ENCODE measurements around the gene ELK4. TPM values are rescaled to one million over a fixed set of nuclear protein-coding genes. Genes with fewer than 3 reads are reported as not detected.

ELK4 gene
- polyA plus RNA-seq, 2 of the 4 experiments (the other 2 are of a cell fraction): 5.8 to 11.9 TPM

GRCh38 chr1:205576011-205576410, 55.8 kb downstream of the ELK4 start (continued):
- TF ChIP-seq CBX2 (IDR thresholded peaks at IDR 0.05; ENCODE audit: borderline replicate concordance, low read depth) (no peak), SREBF2 (IDR thresholded peaks at IDR 0.05) (no peak), HDAC2 (IDR thresholded peaks at IDR 0.05) (no peak), ZFP36 (IDR thresholded peaks at IDR 0.05; ENCODE audit: borderline replicate concordance, partially characterized antibody) (no peak), MAFK (IDR thresholded peaks at IDR 0.05; ENCODE audit: partially characterized antibody) (no peak), HOXB13 (CRISPR knock-in tag; IDR thresholded peaks at IDR 0.05; ENCODE audit: low read depth) (no peak)

GRCh38 chr1:205575294-205575885, 56.4 kb downstream of the ELK4 start:
- FAIRE-seq (no peak), ATAC-seq (no peak), DNase-seq (ENCODE audit: low read depth in 1 of 2, low spot score in 1 of 2) (no peak)
- no peaks in the 10 kb centered on the region for H3K4me1 ChIP-seq
- H3K9me3 ChIP-seq: no peaks in the 10 kb centered on the region
- TF ChIP-seq HOXB5 (CRISPR knock-in tag; IDR thresholded peaks at IDR 0.05) (no peak), JUN (IDR thresholded peaks at IDR 0.05) (no peak), ZSCAN20 (CRISPR knock-in tag; IDR thresholded peaks at IDR 0.05) (no peak), FOSB (CRISPR knock-in tag; IDR thresholded peaks at IDR 0.05) (no peak), SREBF2 (IDR thresholded peaks at IDR 0.05) (no peak), RFX5 (IDR thresholded peaks at IDR 0.05) (no peak), HDAC2 (IDR thresholded peaks at IDR 0.05) (no peak)
- no peak overlapping the region for H3K4me3 ChIP-seq
- CTCF ChIA-PET: interaction anchor here (1.0 to 3.0 kb wide), 7 partner anchors 13 to 179 kb away, joined by 3 to 14 read pairs (median 4); no protein-coding TSS in a partner anchor
- WGBS (ENCODE audit: missing lambda C conversion rate): 11% methylated on average over 1 of the region's 1 CpG
- no peak overlapping the region for H3K27ac ChIP-seq
- no peak overlapping the region for H3K4me2 ChIP-seq
- POLR2A ChIA-PET: no interaction called here

DNA sequence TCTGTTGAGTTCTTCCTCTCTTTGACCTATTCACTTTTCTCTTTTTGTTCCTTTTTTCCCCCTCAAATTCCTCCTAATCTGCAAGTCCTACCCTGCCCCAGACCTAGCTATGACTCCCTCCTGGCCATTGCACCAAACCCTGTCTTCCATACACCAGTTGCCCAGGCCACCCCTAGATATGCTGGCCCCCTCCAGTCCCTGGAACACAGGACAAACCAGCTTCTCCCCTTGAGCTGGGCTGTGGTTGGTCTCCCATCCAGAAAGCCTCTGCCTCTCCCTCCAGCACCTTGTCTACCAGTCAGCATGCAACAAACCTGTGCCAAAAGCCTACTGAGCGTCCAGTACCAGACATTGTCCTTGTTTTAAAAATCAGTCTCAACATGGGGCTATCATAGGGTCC, 59.4 kb downstream of the ELK4 start:
- CTCF ChIA-PET: interaction anchor here (0.9 to 4.1 kb wide), 6 partner anchors 9 to 175 kb away, joined by 3 to 31 read pairs (median 8); no protein-coding TSS in a partner anchor
- WGBS (ENCODE audit: missing lambda C conversion rate): 60% methylated on average over 1 of the region's 1 CpG
- Histone ChIP-seq H3K4me3 (no peak overlapping the region), H3K9me3 (no peaks in the 10 kb centered on the region), H3K4me1 (peaks cover 5% of the 10 kb centered on the region; the same call in 1 of the 3 replicates), H3K4me2 (no peak overlapping the region), H3K27ac (no peak overlapping the region)
- FAIRE-seq: no peak
- DNase-seq (ENCODE audit: low read depth in 1 of 2, low spot score in 1 of 2): no peak
- ATAC-seq: no peak
- no peak for TF ChIP-seq RNF2 (IDR thresholded peaks at IDR 0.05; ENCODE audit: borderline replicate concordance, low read depth)
- no peak for TF ChIP-seq CEBPB (IDR thresholded peaks at IDR 0.05)
- TF ChIP-seq POLR2AphosphoS2 (conservative IDR thresholded peaks at IDR 0.05; ENCODE audit: low read length): no peak
- no peak for TF ChIP-seq MAZ (IDR thresholded peaks at IDR 0.05; ENCODE audit: borderline replicate concordance, low read depth, low read length)
- TF ChIP-seq, protein P1, sequence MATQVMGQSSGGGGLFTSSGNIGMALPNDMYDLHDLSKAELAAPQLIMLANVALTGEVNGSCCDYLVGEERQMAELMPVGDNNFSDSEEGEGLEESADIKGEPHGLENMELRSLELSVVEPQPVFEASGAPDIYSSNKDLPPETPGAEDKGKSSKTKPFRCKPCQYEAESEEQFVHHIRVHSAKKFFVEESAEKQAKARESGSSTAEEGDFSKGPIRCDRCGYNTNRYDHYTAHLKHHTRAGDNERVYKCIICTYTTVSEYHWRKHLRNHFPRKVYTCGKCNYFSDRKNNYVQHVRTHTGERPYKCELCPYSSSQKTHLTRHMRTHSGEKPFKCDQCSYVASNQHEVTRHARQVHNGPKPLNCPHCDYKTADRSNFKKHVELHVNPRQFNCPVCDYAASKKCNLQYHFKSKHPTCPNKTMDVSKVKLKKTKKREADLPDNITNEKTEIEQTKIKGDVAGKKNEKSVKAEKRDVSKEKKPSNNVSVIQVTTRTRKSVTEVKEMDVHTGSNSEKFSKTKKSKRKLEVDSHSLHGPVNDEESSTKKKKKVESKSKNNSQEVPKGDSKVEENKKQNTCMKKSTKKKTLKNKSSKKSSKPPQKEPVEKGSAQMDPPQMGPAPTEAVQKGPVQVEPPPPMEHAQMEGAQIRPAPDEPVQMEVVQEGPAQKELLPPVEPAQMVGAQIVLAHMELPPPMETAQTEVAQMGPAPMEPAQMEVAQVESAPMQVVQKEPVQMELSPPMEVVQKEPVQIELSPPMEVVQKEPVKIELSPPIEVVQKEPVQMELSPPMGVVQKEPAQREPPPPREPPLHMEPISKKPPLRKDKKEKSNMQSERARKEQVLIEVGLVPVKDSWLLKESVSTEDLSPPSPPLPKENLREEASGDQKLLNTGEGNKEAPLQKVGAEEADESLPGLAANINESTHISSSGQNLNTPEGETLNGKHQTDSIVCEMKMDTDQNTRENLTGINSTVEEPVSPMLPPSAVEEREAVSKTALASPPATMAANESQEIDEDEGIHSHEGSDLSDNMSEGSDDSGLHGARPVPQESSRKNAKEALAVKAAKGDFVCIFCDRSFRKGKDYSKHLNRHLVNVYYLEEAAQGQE (IDR thresholded peaks at IDR 0.05): no peak
- no peak for TF ChIP-seq EP300 (IDR thresholded peaks at IDR 0.05)
- no peak for TF ChIP-seq EHF (CRISPR knock-in tag; IDR thresholded peaks at IDR 0.05)
- TF ChIP-seq HOXA7 (CRISPR knock-in tag; IDR thresholded peaks at IDR 0.05): no peak
- no peak for TF ChIP-seq ZSCAN20 (CRISPR knock-in tag; IDR thresholded peaks at IDR 0.05)
- POLR2A ChIA-PET: no interaction called here

- ATAC-seq: no peak
These were observed 60.1 kb downstream of the ELK4 start for GRCh38 chr1:205571747-205572146.

More at GRCh38 chr1:205571747-205572146, 60.1 kb downstream of the ELK4 start:
- FAIRE-seq: no peak
- H3K4me1 ChIP-seq: peaks cover 5% of the 10 kb centered on the region; the same call in 1 of the 3 replicates
- no peak for TF ChIP-seq KDM1A (IDR thresholded peaks at IDR 0.05; ENCODE audit: low read depth)
- TF ChIP-seq BHLHE40 (IDR thresholded peaks at IDR 0.05; ENCODE audit: low read depth, low read length): no peak
- no peak for TF ChIP-seq FOSB (CRISPR knock-in tag; IDR thresholded peaks at IDR 0.05)
- TF ChIP-seq, protein P2, sequence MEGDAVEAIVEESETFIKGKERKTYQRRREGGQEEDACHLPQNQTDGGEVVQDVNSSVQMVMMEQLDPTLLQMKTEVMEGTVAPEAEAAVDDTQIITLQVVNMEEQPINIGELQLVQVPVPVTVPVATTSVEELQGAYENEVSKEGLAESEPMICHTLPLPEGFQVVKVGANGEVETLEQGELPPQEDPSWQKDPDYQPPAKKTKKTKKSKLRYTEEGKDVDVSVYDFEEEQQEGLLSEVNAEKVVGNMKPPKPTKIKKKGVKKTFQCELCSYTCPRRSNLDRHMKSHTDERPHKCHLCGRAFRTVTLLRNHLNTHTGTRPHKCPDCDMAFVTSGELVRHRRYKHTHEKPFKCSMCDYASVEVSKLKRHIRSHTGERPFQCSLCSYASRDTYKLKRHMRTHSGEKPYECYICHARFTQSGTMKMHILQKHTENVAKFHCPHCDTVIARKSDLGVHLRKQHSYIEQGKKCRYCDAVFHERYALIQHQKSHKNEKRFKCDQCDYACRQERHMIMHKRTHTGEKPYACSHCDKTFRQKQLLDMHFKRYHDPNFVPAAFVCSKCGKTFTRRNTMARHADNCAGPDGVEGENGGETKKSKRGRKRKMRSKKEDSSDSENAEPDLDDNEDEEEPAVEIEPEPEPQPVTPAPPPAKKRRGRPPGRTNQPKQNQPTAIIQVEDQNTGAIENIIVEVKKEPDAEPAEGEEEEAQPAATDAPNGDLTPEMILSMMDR (IDR thresholded peaks at IDR 0.05): no peak
- TF ChIP-seq, protein P3, sequence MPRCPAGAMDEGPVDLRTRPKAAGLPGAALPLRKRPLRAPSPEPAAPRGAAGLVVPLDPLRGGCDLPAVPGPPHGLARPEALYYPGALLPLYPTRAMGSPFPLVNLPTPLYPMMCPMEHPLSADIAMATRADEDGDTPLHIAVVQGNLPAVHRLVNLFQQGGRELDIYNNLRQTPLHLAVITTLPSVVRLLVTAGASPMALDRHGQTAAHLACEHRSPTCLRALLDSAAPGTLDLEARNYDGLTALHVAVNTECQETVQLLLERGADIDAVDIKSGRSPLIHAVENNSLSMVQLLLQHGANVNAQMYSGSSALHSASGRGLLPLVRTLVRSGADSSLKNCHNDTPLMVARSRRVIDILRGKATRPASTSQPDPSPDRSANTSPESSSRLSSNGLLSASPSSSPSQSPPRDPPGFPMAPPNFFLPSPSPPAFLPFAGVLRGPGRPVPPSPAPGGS (IDR thresholded peaks at IDR 0.05): no peak
- TF ChIP-seq HOXB5 (CRISPR knock-in tag; IDR thresholded peaks at IDR 0.05): no peak
- H3K4me2 ChIP-seq: no peak overlapping the region
- POLR2A ChIA-PET: no interaction called here
- H3K9me3 ChIP-seq: no peaks in the 10 kb centered on the region
- H3K27ac ChIP-seq: no peak overlapping the region
- H3K4me3 ChIP-seq: no peak overlapping the region
- CTCF ChIA-PET: interaction anchor here (0.5 to 4.1 kb wide), 5 partner anchors 19 to 119 kb away, joined by 3 to 31 read pairs (median 13); no protein-coding TSS in a partner anchor
- no peak for DNase-seq (ENCODE audit: low read depth in 1 of 2, low spot score in 1 of 2)
- WGBS (ENCODE audit: missing lambda C conversion rate): 27% methylated on average over 4 of the region's 4 CpGs
